HUES6 (cell line): ENCODE data around the gene MYG1.

Experiments
- H3K27ac ChIP-seq: 2 replicates; pipeline ENCODE4 v1.7.0; 2013; ENCODE audit warnings: low read depth, mild to moderate bottlenecking, low read length, inconsistent platforms
- H3K27me3 ChIP-seq: 2 replicates; pipeline ENCODE4 v1.6.1; 2013; ENCODE audit warnings: low read length; ENCODE audit not compliant: control insufficient read depth, insufficient read depth
- H3K36me3 ChIP-seq: 2 replicates; pipeline ENCODE4 v1.6.1; 2013; ENCODE audit warnings: low read length; ENCODE audit not compliant: control insufficient read depth, insufficient read depth
- H3K4me1 ChIP-seq: 2 replicates; pipeline ENCODE4 v1.6.1; 2013; ENCODE audit warnings: low read length; ENCODE audit not compliant: control insufficient read depth, insufficient read depth
- H3K4me3 ChIP-seq: 2 replicates; pipeline ENCODE4 v1.5.1; 2013; ENCODE audit warnings: low read depth, low read length
- H3K9ac ChIP-seq: one replicate; pipeline ENCODE4 v1.6.1; 2013; ENCODE audit warnings: mild to moderate bottlenecking, low read length
- H3K9me3 ChIP-seq: 2 replicates; pipeline ENCODE4 v1.6.1; 2013; ENCODE audit warnings: low read depth, low read length; ENCODE audit not compliant: control insufficient read depth, insufficient read depth

MYG1 gene

GRCh38 chr12:53299454-53300180 is at the start of gene MYG1:
TSS of gene MYG1 (plus strand) at chr12:53299695. CDS start at chr12:53299738, 43 bp downstream.
- peaks cover 36% of the 10 kb centered on the region for H3K36me3 ChIP-seq

GRCh38 chr12:53251477-53252348 is 47.8 kb upstream of the MYG1 start:
- Histone ChIP-seq H3K27ac (peak overlapping the region; percentile 37; the same call in 1 of the 2 replicates), H3K4me1 (peaks cover 12% of the 10 kb centered on the region; the same call in 1 of the 2 replicates), H3K27me3 (no peaks in the 10 kb centered on the region), H3K4me3 (peak overlapping the region; percentile 99), H3K9me3 (no peaks in the 10 kb centered on the region), H3K36me3 (peaks cover 6% of the 10 kb centered on the region; the same call in 1 of the 2 replicates), H3K9ac (peak overlapping the region; percentile 85)

More at GRCh38 chr12:53299454-53300180, at the start of gene MYG1:
- Histone ChIP-seq H3K4me3 (peak within 1 kb of the TSS; percentile 97), H3K27ac (peak within 1 kb of the TSS; percentile 18; the same call in 1 of the 2 replicates), H3K4me1 (peaks cover 13% of the 10 kb centered on the region), H3K9me3 (no peaks in the 10 kb centered on the region), H3K9ac (peak within 1 kb of the TSS; percentile 84), H3K27me3 (no peaks in the 10 kb centered on the region)

- Histone ChIP-seq H3K27me3 (no peaks in the 10 kb centered on the region), H3K4me1 (peaks cover 12% of the 10 kb centered on the region; the same call in 1 of the 2 replicates), H3K9me3 (no peaks in the 10 kb centered on the region), H3K9ac (peak overlapping the region; percentile 85), H3K27ac (peak overlapping the region; percentile 37; the same call in 1 of the 2 replicates), H3K4me3 (peak overlapping the region; percentile 99), H3K36me3 (peaks cover 6% of the 10 kb centered on the region; the same call in 1 of the 2 replicates)
These were observed 47.1 kb upstream of the MYG1 start for GRCh38 chr12:53252349-53252916.

- no peak overlapping the region for H3K27ac ChIP-seq
- H3K36me3 ChIP-seq = peaks cover 6% of the 10 kb centered on the region; the same call in 1 of the 2 replicates
- no peaks in the 10 kb centered on the region for H3K9me3 ChIP-seq
- peak overlapping the region; percentile 99; the same call in 1 of the 2 replicates for H3K4me3 ChIP-seq
- H3K4me1 ChIP-seq = peaks cover 12% of the 10 kb centered on the region; the same call in 1 of the 2 replicates
- no peak overlapping the region for H3K9ac ChIP-seq
- no peaks in the 10 kb centered on the region for H3K27me3 ChIP-seq
These were observed 46.2 kb upstream of the MYG1 start for GRCh38 chr12:53253298-53253697.

- H3K9ac ChIP-seq = no peak overlapping the region
- peaks cover 12% of the 10 kb centered on the region; the same call in 1 of the 2 replicates for H3K4me1 ChIP-seq
- peaks cover 6% of the 10 kb centered on the region; the same call in 1 of the 2 replicates for H3K36me3 ChIP-seq
- H3K27me3 ChIP-seq = no peaks in the 10 kb centered on the region
- H3K9me3 ChIP-seq = no peaks in the 10 kb centered on the region
- H3K27ac ChIP-seq = no peak overlapping the region
- no peak overlapping the region for H3K4me3 ChIP-seq
These were observed 44.5 kb upstream of the MYG1 start for GRCh38 chr12:53254816-53255545.

GRCh38 chr12:53255996-53256395 is 43.5 kb upstream of the MYG1 start:
- H3K4me1 ChIP-seq = peaks cover 10% of the 10 kb centered on the region; the same call in 1 of the 2 replicates
- H3K9ac ChIP-seq = no peak overlapping the region
- H3K9me3 ChIP-seq = no peaks in the 10 kb centered on the region
- no peak overlapping the region for H3K27ac ChIP-seq
- H3K4me3 ChIP-seq = no peak overlapping the region
- H3K27me3 ChIP-seq = no peaks in the 10 kb centered on the region
- H3K36me3 ChIP-seq = peaks cover 6% of the 10 kb centered on the region; the same call in 1 of the 2 replicates

GRCh38 chr12:53258541-53259539 is 40.7 kb upstream of the MYG1 start:
- Histone ChIP-seq H3K4me3 (no peak overlapping the region), H3K27me3 (no peaks in the 10 kb centered on the region), H3K4me1 (no peaks in the 10 kb centered on the region), H3K27ac (no peak overlapping the region), H3K9ac (no peak overlapping the region), H3K36me3 (peaks cover 4% of the 10 kb centered on the region; the same call in 1 of the 2 replicates), H3K9me3 (no peaks in the 10 kb centered on the region)

- no peak overlapping the region for H3K4me3 ChIP-seq
- H3K9ac ChIP-seq = no peak overlapping the region
- H3K27ac ChIP-seq = no peak overlapping the region
- no peaks in the 10 kb centered on the region for H3K27me3 ChIP-seq
- no peaks in the 10 kb centered on the region for H3K9me3 ChIP-seq
- no peaks in the 10 kb centered on the region for H3K36me3 ChIP-seq
- no peaks in the 10 kb centered on the region for H3K4me1 ChIP-seq
These were observed 39.6 kb upstream of the MYG1 start for GRCh38 chr12:53259891-53260290.

- H3K4me1 ChIP-seq = peaks cover 4% of the 10 kb centered on the region; the same call in 1 of the 2 replicates
- H3K27ac ChIP-seq = no peak overlapping the region
- H3K27me3 ChIP-seq = no peaks in the 10 kb centered on the region
- no peaks in the 10 kb centered on the region for H3K9me3 ChIP-seq
- peaks cover 17% of the 10 kb centered on the region for H3K36me3 ChIP-seq
- no peak overlapping the region for H3K9ac ChIP-seq
- H3K4me3 ChIP-seq = no peak overlapping the region
These were observed 33.7 kb upstream of the MYG1 start for GRCh38 chr12:53265783-53266182.
